Panc1 (cell line): ENCODE measurements around the gene ZBTB7C. TPM values are rescaled to one million over a fixed set of nuclear protein-coding genes. Genes with fewer than 3 reads are reported as not detected.

Experiments used
- ATAC-seq: fragments of 200-7000 bp; cut with Tn5 transposase; 2 replicates; pipeline ENCODE4 v1.9.1; 2020; ENCODE audit warnings: mild to moderate bottlenecking, moderate library complexity
- BruUV-seq: library from RNA; stranded (reverse); fragments of 400-500 nt; replicated peaks from 2 replicates; lab custom pipeline; 2021; lab: Mats Ljungman, UMichigan
- CTCF ChIA-PET: fragments of 300-600 bp; sonication (Branson Sonifier 250); formaldehyde crosslinking; loops from one replicate; lab custom pipeline; 2022; ENCODE audit warnings: antibody characterized with exemption; lab: Charles Lee
- POLR2A ChIA-PET: fragments of 300-600 bp; sonication (Branson Sonifier 250); formaldehyde crosslinking; loops from one replicate; lab custom pipeline; 2022; ENCODE audit warnings: antibody characterized with exemption; lab: Charles Lee
- DNase-seq: peaks from one replicate; pipeline ENCODE4 v3.0.0-alpha.2; 2010; ENCODE audit warnings: low read depth, low spot score
- H3K27ac ChIP-seq: 2 replicates; pipeline ENCODE4 v1.5.1; 2011; ENCODE audit warnings: mild to moderate bottlenecking, low read length, inconsistent platforms
- H3K27me3 ChIP-seq: fragments of 200-500 bp; sonication (Bioruptor generic); 2 replicates; pipeline ENCODE4 v1.6.0; 2014; ENCODE audit warnings: low read length, inconsistent platforms; ENCODE audit not compliant: control insufficient read depth, insufficient read depth
- H3K36me3 ChIP-seq: fragments of 200-500 bp; sonication (Bioruptor generic); 2 replicates; pipeline ENCODE4 v1.5.1; 2014; ENCODE audit warnings: inconsistent platforms, mild to moderate bottlenecking, low read length, moderate library complexity; ENCODE audit not compliant: control insufficient read depth, insufficient read depth
- H3K4me1 ChIP-seq: 2 replicates; pipeline ENCODE4 v1.5.1; 2011; ENCODE audit warnings: inconsistent platforms, mild to moderate bottlenecking, low read length, moderate library complexity; ENCODE audit not compliant: control insufficient read depth, insufficient read depth
- H3K4me3 ChIP-seq, 2 experiments: 2 replicates each; pipeline ENCODE4 v1.5.1; 2011 to 2012; ENCODE audit warnings: low read depth in 2 of 2, low read length in 2 of 2, mild to moderate bottlenecking in 2 of 2, inconsistent platforms in 1 of 2, moderate library complexity in 1 of 2
- H3K9me3 ChIP-seq: fragments of 200-500 bp; sonication (Bioruptor generic); 2 replicates; pipeline ENCODE4 v1.5.1; 2014; ENCODE audit warnings: low read depth, mild to moderate bottlenecking, inconsistent platforms, low read length, moderate library complexity; ENCODE audit not compliant: control insufficient read depth, insufficient read depth
- POLR2AphosphoS5 ChIP-seq: IDR thresholded peaks from 2 replicates; pipeline ENCODE4 v1.6.1; 2012; ENCODE audit warnings: mild to moderate bottlenecking, low read depth, low read length, moderate library complexity
- SIN3A ChIP-seq: IDR thresholded peaks from 2 replicates; pipeline ENCODE4 v1.6.1; 2012; ENCODE audit warnings: low read depth, mild to moderate bottlenecking, low read length, moderate library complexity, borderline replicate concordance; ENCODE audit not compliant: insufficient read depth
- TCF7L2 ChIP-seq: IDR thresholded peaks from 2 replicates; pipeline ENCODE4 v1.6.1; 2011; ENCODE audit warnings: mild to moderate bottlenecking, low read depth, low read length, inconsistent platforms
- in situ Hi-C: cut with HindIII; loops from 2 replicates; pipeline ENCODE4 v1.10.0; 2016; ENCODE audit warnings: low sequenced_read_pairs, low pct_unique_long_range_greater_than_20kb
- intact Hi-C: fragments of 100-400 bp; cut with micrococcal nuclease; formaldehyde crosslinking; loops from one replicate; pipeline ENCODE4 v1.10.0; 2022; ENCODE audit not compliant: unreplicated experiment
- total RNA-seq: library from RNA; stranded (reverse); gene quantifications from one replicate; pipeline ENCODE4 v1.2.1, GENCODE V29; 2021; ENCODE audit not compliant: unreplicated experiment
- TF ChIP-seq, protein P1 (sequence below): fragments of 450-650 bp; IDR thresholded peaks from 2 replicates; pipeline ENCODE4 v1.5.1; 2017; ENCODE audit warnings: mild to moderate bottlenecking
- TF ChIP-seq, protein P2 (sequence below), 2 experiments: IDR thresholded peaks; 2 replicates each; pipeline ENCODE4 v1.6.1; 2011 to 2012; ENCODE audit warnings: low read depth in 2 of 2, control low read depth in 1 of 2, low read length in 1 of 2, mild to moderate bottlenecking in 1 of 2, moderate library complexity in 1 of 2; ENCODE audit not compliant: insufficient read depth in 1 of 2

ZBTB7C gene
- total RNA-seq, 1 experiment from 2014 or later: 0.03 TPM

DNA sequence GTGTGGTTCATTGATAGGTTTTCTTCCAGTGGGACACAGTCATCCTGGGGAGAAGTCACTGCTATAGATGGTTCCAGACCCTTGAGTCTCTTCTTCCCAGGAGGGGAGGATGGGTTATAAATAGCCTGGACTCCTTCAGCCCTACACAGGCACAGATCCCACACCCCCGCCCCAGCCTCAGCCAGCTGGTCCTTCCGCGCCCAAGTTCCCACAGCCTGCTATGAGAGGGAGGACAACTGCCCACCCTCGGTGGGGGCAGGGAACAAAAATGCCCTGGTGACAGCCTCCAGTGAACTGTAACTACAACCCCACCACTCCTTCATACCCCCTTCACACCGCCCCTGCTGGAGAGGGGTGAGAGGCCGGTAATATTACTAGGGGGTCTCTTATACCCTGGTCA, 3.2 kb downstream of the ZBTB7C start:
- intact Hi-C loops (no loop called here), in situ Hi-C loops (no loop called here)
- CTCF ChIA-PET: no interaction called here
- Histone ChIP-seq H3K4me1 (no peaks in the 10 kb centered on the region), H3K27ac (no peak overlapping the region), H3K27me3 (peaks cover 6% of the 10 kb centered on the region), H3K36me3 (no peaks in the 10 kb centered on the region), H3K9me3 (no peaks in the 10 kb centered on the region), H3K4me3 (no peak overlapping the region)
- POLR2A ChIA-PET: no interaction called here
- TF ChIP-seq, protein P1, sequence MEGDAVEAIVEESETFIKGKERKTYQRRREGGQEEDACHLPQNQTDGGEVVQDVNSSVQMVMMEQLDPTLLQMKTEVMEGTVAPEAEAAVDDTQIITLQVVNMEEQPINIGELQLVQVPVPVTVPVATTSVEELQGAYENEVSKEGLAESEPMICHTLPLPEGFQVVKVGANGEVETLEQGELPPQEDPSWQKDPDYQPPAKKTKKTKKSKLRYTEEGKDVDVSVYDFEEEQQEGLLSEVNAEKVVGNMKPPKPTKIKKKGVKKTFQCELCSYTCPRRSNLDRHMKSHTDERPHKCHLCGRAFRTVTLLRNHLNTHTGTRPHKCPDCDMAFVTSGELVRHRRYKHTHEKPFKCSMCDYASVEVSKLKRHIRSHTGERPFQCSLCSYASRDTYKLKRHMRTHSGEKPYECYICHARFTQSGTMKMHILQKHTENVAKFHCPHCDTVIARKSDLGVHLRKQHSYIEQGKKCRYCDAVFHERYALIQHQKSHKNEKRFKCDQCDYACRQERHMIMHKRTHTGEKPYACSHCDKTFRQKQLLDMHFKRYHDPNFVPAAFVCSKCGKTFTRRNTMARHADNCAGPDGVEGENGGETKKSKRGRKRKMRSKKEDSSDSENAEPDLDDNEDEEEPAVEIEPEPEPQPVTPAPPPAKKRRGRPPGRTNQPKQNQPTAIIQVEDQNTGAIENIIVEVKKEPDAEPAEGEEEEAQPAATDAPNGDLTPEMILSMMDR: no peak
- TF ChIP-seq, protein P2, sequence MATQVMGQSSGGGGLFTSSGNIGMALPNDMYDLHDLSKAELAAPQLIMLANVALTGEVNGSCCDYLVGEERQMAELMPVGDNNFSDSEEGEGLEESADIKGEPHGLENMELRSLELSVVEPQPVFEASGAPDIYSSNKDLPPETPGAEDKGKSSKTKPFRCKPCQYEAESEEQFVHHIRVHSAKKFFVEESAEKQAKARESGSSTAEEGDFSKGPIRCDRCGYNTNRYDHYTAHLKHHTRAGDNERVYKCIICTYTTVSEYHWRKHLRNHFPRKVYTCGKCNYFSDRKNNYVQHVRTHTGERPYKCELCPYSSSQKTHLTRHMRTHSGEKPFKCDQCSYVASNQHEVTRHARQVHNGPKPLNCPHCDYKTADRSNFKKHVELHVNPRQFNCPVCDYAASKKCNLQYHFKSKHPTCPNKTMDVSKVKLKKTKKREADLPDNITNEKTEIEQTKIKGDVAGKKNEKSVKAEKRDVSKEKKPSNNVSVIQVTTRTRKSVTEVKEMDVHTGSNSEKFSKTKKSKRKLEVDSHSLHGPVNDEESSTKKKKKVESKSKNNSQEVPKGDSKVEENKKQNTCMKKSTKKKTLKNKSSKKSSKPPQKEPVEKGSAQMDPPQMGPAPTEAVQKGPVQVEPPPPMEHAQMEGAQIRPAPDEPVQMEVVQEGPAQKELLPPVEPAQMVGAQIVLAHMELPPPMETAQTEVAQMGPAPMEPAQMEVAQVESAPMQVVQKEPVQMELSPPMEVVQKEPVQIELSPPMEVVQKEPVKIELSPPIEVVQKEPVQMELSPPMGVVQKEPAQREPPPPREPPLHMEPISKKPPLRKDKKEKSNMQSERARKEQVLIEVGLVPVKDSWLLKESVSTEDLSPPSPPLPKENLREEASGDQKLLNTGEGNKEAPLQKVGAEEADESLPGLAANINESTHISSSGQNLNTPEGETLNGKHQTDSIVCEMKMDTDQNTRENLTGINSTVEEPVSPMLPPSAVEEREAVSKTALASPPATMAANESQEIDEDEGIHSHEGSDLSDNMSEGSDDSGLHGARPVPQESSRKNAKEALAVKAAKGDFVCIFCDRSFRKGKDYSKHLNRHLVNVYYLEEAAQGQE (IDR thresholded peaks at IDR 0.05; ENCODE audit: insufficient read depth in 1 of 2, low read depth in 2 of 2, low read length in 1 of 2): no peak
- TF ChIP-seq POLR2AphosphoS5 (no peak), SIN3A (no peak), TCF7L2 (no peak)
- DNase-seq: no peak
- no TSS peak for BruUV-seq
- ATAC-seq: no peak

DNA sequence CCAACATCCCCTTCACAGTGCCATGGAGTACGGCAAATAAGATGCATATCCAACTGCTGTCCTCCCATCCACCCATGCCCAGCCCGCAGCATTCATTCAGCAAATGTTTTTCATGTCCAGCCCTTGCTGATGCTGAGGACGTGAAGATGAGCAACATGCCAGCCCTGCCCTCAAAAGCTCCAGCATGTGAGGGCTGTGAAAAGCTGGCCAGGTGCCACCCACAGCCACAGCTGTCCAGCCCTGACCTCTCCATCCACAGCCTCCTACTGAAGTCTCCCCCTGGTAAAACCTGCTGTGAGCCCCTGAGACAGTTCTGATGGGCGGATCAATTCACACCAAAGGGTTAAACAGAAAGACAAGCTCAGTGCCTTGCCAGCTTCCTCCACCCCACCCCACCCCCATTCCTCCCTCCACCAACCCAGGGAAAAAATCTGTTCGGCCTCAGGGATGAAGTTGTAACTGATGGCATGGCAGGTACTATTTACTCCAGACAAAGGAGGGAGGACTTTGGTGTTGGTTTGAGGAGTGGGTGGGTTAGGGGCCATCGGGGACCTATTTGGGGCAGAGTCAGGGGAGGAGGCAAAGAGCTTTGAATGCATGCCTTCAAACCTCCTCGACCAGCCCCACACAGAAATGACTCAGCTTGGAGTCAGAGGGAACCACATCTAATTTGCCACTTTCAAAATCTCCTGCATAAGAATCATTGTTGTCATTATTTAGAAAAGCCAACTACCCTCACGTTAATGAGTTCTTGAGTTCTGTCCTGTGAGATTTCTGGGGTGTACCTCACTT, 4.3 kb downstream of the ZBTB7C start:
- ATAC-seq (no peak), DNase-seq (no peak)
- in situ Hi-C loops: no loop called here
- no peaks in the 10 kb centered on the region for H3K36me3 ChIP-seq
- no peak overlapping the region for H3K4me3 ChIP-seq
- no peaks in the 10 kb centered on the region for H3K4me1 ChIP-seq
- H3K9me3 ChIP-seq: no peaks in the 10 kb centered on the region
- CTCF ChIA-PET: no interaction called here
- peaks cover 5% of the 10 kb centered on the region; the same call in 1 of the 2 replicates for H3K27me3 ChIP-seq
- no peak overlapping the region for H3K27ac ChIP-seq
- POLR2A ChIA-PET: interaction anchor here (0.6 kb wide), 1 partner anchor 139 kb away, joined by 4 read pairs; no protein-coding TSS in a partner anchor
- intact Hi-C loops: no loop called here
- TF ChIP-seq SIN3A: no peak
- no peak for TF ChIP-seq TCF7L2
- TF ChIP-seq, protein P1: no peak
- TF ChIP-seq, protein P2 (IDR thresholded peaks at IDR 0.05; ENCODE audit: insufficient read depth in 1 of 2, low read depth in 2 of 2, low read length in 1 of 2): no peak
- no peak for TF ChIP-seq POLR2AphosphoS5
- BruUV-seq: no TSS peak
